Measurements from ENCODE around the gene OGFOD2. TPM values are rescaled to one million over a fixed set of nuclear protein-coding genes. Genes with fewer than 3 reads are reported as not detected.

Gene OGFOD2
- total RNA-seq, 1 experiment from 2014 or later: 35.6 TPM

GRCh38 chr12:123017753-123018152, 42.7 kb downstream of the OGFOD2 start:
- CTCF ChIA-PET: no interaction called here
- TF ChIP-seq EZH2 (IDR thresholded peaks at IDR 0.05; ENCODE audit: low read length, unreplicated experiment) (no peak), EZH2phosphoT487 (IDR thresholded peaks at IDR 0.05; ENCODE audit: borderline replicate concordance, low read length) (no peak), CTCF (conservative IDR thresholded peaks at IDR 0.05; ENCODE audit: low read depth, low read length) (no peak)
- ATAC-seq (no peak), DNase-seq (no peak)
- Histone ChIP-seq H3K79me2 (ENCODE audit: low read length) (no peaks in the 10 kb centered on the region), H3K9me2 (replicated peaks; ENCODE audit: low read length) (no peaks in the 10 kb centered on the region), H3K4me3 (ENCODE audit: low read length) (no peak overlapping the region), H3F3A (ENCODE audit: low read length, unreplicated experiment) (no peaks in the 10 kb centered on the region), H3K27ac (ENCODE audit: low read length) (no peak overlapping the region), H2AFZ (ENCODE audit: low read length) (no peak overlapping the region), H4K20me1 (ENCODE audit: low read length) (no peaks in the 10 kb centered on the region), H3K4me2 (ENCODE audit: low read length) (no peak overlapping the region), H3K9me3 (ENCODE audit: low read length) (no peaks in the 10 kb centered on the region), H3K4me1 (ENCODE audit: insufficient read depth, low read length) (no peaks in the 10 kb centered on the region), H3K9ac (ENCODE audit: low read length) (no peak overlapping the region), H3K36me3 (ENCODE audit: low read depth, low read length) (no peaks in the 10 kb centered on the region), H3K27me3 (ENCODE audit: low read length) (no peaks in the 10 kb centered on the region)
- no TSS peak for BruUV-seq (replicated peaks)
- POLR2A ChIA-PET (ENCODE audit: unreplicated experiment): interaction anchor here (0.6 kb wide), 1 partner anchor 215 kb away, joined by 3 read pairs; no protein-coding TSS in a partner anchor
- intact Hi-C loops (cut with micrococcal nuclease): no loop called here

GRCh38 chr12:123019841-123020138, 44.7 kb downstream of the OGFOD2 start:
- ChIA-PET CTCF (no interaction called here), POLR2A (ENCODE audit: unreplicated experiment) (no interaction called here)
- DNase-seq (no peak), ATAC-seq (no peak)
- H3K27ac ChIP-seq (ENCODE audit: low read length): no peak overlapping the region
- H3K9ac ChIP-seq (ENCODE audit: low read length): no peak overlapping the region
- no peaks in the 10 kb centered on the region for H3K36me3 ChIP-seq (ENCODE audit: low read depth, low read length)
- no TSS peak for BruUV-seq (replicated peaks)
- TF ChIP-seq CTCF (conservative IDR thresholded peaks at IDR 0.05; ENCODE audit: low read depth, low read length) (no peak), EZH2 (IDR thresholded peaks at IDR 0.05; ENCODE audit: low read length, unreplicated experiment) (no peak), EZH2phosphoT487 (IDR thresholded peaks at IDR 0.05; ENCODE audit: borderline replicate concordance, low read length) (no peak)
- H4K20me1 ChIP-seq (ENCODE audit: low read length): no peaks in the 10 kb centered on the region
- H3K9me3 ChIP-seq (ENCODE audit: low read length): no peaks in the 10 kb centered on the region
- no peak overlapping the region for H3K4me3 ChIP-seq (ENCODE audit: low read length)
- H3F3A ChIP-seq (ENCODE audit: low read length, unreplicated experiment): no peaks in the 10 kb centered on the region
- no peak overlapping the region for H3K4me2 ChIP-seq (ENCODE audit: low read length)
- intact Hi-C loops (cut with micrococcal nuclease): no loop called here
- H3K4me1 ChIP-seq (ENCODE audit: insufficient read depth, low read length): peaks cover 6% of the 10 kb centered on the region
- no peaks in the 10 kb centered on the region for H3K9me2 ChIP-seq (replicated peaks; ENCODE audit: low read length)
- H2AFZ ChIP-seq (ENCODE audit: low read length): no peak overlapping the region
- no peaks in the 10 kb centered on the region for H3K27me3 ChIP-seq (ENCODE audit: low read length)
- no peaks in the 10 kb centered on the region for H3K79me2 ChIP-seq (ENCODE audit: low read length)

- Histone ChIP-seq H3F3A (ENCODE audit: low read length, unreplicated experiment) (no peaks in the 10 kb centered on the region), H3K4me3 (ENCODE audit: low read length) (no peak overlapping the region), H3K27ac (ENCODE audit: low read length) (no peak overlapping the region), H4K20me1 (ENCODE audit: low read length) (no peaks in the 10 kb centered on the region), H3K79me2 (ENCODE audit: low read length) (no peaks in the 10 kb centered on the region), H3K4me2 (ENCODE audit: low read length) (no peak overlapping the region), H2AFZ (ENCODE audit: low read length) (no peak overlapping the region), H3K36me3 (ENCODE audit: low read depth, low read length) (no peaks in the 10 kb centered on the region), H3K9me2 (replicated peaks; ENCODE audit: low read length) (no peaks in the 10 kb centered on the region), H3K27me3 (ENCODE audit: low read length) (no peaks in the 10 kb centered on the region), H3K9me3 (ENCODE audit: low read length) (no peaks in the 10 kb centered on the region), H3K4me1 (ENCODE audit: insufficient read depth, low read length) (peaks cover 14% of the 10 kb centered on the region), H3K9ac (ENCODE audit: low read length) (no peak overlapping the region)
- intact Hi-C loops (cut with micrococcal nuclease): no loop called here
- POLR2A ChIA-PET (ENCODE audit: unreplicated experiment): interaction anchor here (0.6 kb wide), 1 partner anchor 183 kb away, joined by 3 read pairs; no protein-coding TSS in a partner anchor
- CTCF ChIA-PET: no interaction called here
- no TSS peak for BruUV-seq (replicated peaks)
- ATAC-seq (no peak), DNase-seq (no peak)
- no peak for TF ChIP-seq EZH2 (IDR thresholded peaks at IDR 0.05; ENCODE audit: low read length, unreplicated experiment)
- TF ChIP-seq EZH2phosphoT487 (IDR thresholded peaks at IDR 0.05; ENCODE audit: borderline replicate concordance, low read length): no peak
- TF ChIP-seq CTCF (conservative IDR thresholded peaks at IDR 0.05; ENCODE audit: low read depth, low read length): no peak
Observed at GRCh38 chr12:123021688-123022604, 46.9 kb downstream of the OGFOD2 start.
